ENCODE results near the gene C1orf21. TPM values are rescaled to one million over a fixed set of nuclear protein-coding genes. Genes with fewer than 3 reads are reported as not detected.

Gene C1orf21
- total RNA-seq, 1 donor from 2014 or later, result 3.4 TPM

DNA sequence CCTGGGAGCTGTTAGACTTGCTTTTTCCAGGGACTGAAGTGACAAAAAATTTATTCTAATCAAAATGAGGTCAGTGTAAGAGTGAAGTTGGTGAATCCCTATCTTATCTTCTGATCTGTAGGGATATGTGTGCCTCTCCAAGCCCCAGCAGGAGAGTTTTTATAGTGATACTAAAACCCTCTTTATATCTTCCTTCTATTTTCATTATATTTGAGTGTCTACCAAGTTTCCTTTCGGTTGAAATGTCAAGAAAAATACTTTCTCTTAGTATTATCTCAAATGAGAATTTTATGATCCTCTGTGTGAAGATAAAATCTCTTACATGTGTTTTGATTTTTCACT is 18.9 kb downstream of the C1orf21 start:
- Mint-ChIP-seq H3K4me1 (ENCODE audit: low read depth) (no peaks in the 10 kb centered on the region), H3K4me3 (ENCODE audit: low read depth) (no peak overlapping the region), H3K27me3 (ENCODE audit: low read depth) (peaks cover 10% of the 10 kb centered on the region), H3K27ac (no peak overlapping the region), H3K36me3 (ENCODE audit: low read depth) (no peaks in the 10 kb centered on the region), H3K9me3 (no peaks in the 10 kb centered on the region)
- intact Hi-C loops (cut with micrococcal nuclease), result no loop called here
- DNase-seq (ENCODE audit: low spot score), result no peak

DNA sequence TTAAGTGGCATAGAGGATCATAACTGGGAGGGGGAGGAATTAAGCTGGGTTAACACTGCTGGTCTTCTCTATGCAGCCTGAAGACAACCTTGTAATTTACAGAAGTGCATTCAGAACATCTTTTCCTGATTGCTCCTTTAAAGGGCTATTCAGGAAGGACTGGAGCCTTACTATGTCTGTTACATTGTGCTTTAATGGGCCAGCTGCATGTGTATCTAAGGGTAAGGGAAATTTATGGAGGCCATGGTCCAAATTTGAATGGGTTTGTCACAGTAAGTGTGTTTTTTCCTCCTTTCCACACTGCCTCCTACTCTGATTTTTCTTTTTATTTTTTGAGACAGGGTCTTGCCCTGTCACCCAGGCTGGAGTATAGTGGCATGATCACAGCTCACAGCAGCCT is 19.6 kb downstream of the C1orf21 start:
- H3K27ac Mint-ChIP-seq, result no peak overlapping the region
- DNase-seq (ENCODE audit: low spot score), result no peak
- no peaks in the 10 kb centered on the region for H3K4me1 Mint-ChIP-seq (ENCODE audit: low read depth)
- peaks cover 9% of the 10 kb centered on the region for H3K27me3 Mint-ChIP-seq (ENCODE audit: low read depth)
- intact Hi-C loops (cut with micrococcal nuclease), result no loop called here
- H3K36me3 Mint-ChIP-seq (ENCODE audit: low read depth), result no peaks in the 10 kb centered on the region
- no peak overlapping the region for H3K4me3 Mint-ChIP-seq (ENCODE audit: low read depth)
- H3K9me3 Mint-ChIP-seq, result no peaks in the 10 kb centered on the region

DNA sequence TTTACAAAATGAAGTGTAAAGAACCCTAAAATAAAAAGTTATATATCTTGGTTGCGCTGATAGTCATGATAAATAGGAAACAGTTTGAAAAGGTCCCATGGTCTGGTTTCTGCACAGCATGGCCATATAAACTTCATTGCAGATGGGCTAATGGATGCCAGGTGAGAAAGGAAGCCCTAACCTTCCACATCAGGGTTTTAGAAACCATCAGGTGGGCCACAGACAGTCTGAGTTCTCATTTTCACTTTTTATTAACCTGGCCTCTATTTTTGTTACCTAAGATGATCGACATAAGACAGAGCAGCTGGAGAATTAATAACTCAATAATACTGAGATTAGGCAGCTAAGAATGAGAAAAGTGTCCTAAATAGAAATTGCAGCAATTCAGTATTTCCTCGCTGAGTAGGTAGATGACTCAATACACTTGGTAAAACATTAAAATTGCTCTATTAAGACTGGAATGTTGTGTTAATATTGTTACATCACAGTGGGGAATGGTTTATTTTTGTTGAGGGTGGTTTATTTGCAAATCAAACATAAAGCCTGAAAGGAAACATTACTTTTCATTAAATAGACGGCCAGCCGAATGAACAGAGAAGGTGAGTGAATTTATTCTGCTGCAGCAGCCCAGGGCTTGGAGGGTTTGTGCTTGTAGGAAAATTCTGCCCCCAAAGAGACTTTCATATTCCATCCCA is 21.1 kb downstream of the C1orf21 start:
- no peaks in the 10 kb centered on the region for H3K36me3 Mint-ChIP-seq (ENCODE audit: low read depth)

DNA sequence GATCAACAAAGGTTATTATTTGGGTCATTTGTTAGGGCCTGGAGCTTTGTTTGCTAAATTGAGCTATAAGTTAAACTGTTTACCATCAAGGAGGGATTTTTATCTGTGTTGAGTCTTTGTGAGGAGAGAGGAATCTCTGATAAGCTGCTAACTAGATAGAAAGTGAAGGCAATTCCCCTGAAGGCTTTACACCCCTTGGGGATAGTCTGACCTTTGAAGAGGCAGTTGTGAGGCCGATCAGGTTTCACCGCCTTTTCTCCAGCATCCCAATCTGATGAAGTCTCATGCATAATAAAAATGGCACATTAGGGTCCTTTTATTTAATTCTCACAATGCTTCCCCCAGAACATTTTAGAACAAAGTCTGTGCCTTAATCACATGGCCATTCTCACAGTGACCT is 21.8 kb downstream of the C1orf21 start:
- no peaks in the 10 kb centered on the region for H3K36me3 Mint-ChIP-seq (ENCODE audit: low read depth)
- no peak overlapping the region for H3K27ac Mint-ChIP-seq
- H3K9me3 Mint-ChIP-seq, result no peaks in the 10 kb centered on the region
- H3K4me3 Mint-ChIP-seq (ENCODE audit: low read depth), result no peak overlapping the region
- DNase-seq (ENCODE audit: low spot score), result no peak
- no peaks in the 10 kb centered on the region for H3K4me1 Mint-ChIP-seq (ENCODE audit: low read depth)
- H3K27me3 Mint-ChIP-seq (ENCODE audit: low read depth), result peaks cover 14% of the 10 kb centered on the region
- intact Hi-C loops (cut with micrococcal nuclease), result no loop called here

More for the DNA sequence above, 21.1 kb downstream of the C1orf21 start:
- no peak for DNase-seq (ENCODE audit: low spot score)
- H3K27ac Mint-ChIP-seq, result no peak overlapping the region
- H3K4me1 Mint-ChIP-seq (ENCODE audit: low read depth), result no peaks in the 10 kb centered on the region
- intact Hi-C loops (cut with micrococcal nuclease), result no loop called here
- H3K9me3 Mint-ChIP-seq, result no peaks in the 10 kb centered on the region
- peaks cover 8% of the 10 kb centered on the region for H3K27me3 Mint-ChIP-seq (ENCODE audit: low read depth)
- no peak overlapping the region for H3K4me3 Mint-ChIP-seq (ENCODE audit: low read depth)

DNA sequence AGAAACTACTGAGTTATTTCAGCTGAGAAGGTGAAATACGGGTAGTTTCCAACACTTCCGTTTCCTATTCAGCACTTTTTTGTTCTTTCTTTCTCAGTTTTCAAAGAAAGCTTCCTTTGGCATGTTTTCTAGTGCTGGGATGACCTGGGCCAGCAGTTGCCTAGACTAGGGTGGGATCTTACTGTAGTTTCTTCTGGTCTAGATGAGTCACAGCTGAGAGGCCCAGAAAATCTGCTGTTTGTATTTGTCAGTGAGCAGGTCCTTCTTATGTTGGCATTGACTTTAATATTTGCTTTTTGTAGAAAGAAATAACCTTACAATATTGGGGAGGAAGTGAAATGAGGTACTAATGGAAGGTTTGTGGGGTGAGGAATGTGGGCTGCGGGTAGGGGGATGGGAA is 22.2 kb downstream of the C1orf21 start:
- intact Hi-C loops (cut with micrococcal nuclease), result no loop called here
- Mint-ChIP-seq H3K9me3 (no peaks in the 10 kb centered on the region), H3K27ac (no peak overlapping the region), H3K27me3 (ENCODE audit: low read depth) (peaks cover 16% of the 10 kb centered on the region), H3K36me3 (ENCODE audit: low read depth) (no peaks in the 10 kb centered on the region), H3K4me1 (ENCODE audit: low read depth) (no peaks in the 10 kb centered on the region), H3K4me3 (ENCODE audit: low read depth) (no peak overlapping the region)
- DNase-seq (ENCODE audit: low spot score), result no peak

DNA sequence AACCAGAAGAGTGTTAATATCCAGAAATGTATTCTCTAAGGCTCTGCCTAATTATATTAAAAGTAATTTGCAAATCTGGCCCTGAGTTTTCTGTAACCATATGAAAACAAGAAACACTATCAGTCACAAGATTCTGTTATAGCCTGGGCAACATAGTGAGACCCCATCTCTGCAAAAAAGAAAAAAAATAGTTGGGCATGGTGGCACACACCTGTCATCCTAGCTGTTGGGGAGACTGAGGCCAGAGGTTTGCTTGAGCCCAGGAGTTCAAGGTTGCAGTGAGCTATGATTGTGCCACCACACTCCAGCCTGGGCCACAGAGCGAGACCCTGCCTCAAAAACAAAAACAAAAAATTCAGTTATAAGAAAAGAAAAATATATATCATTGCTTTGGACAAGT is 25.6 kb downstream of the C1orf21 start:
- no peak for DNase-seq (ENCODE audit: low spot score)
- H3K4me3 Mint-ChIP-seq (ENCODE audit: low read depth), result no peak overlapping the region
- no peaks in the 10 kb centered on the region for H3K36me3 Mint-ChIP-seq (ENCODE audit: low read depth)
- intact Hi-C loops (cut with micrococcal nuclease), result no loop called here
- H3K9me3 Mint-ChIP-seq, result no peaks in the 10 kb centered on the region
- H3K27ac Mint-ChIP-seq, result no peak overlapping the region
- no peaks in the 10 kb centered on the region for H3K4me1 Mint-ChIP-seq (ENCODE audit: low read depth)
- H3K27me3 Mint-ChIP-seq (ENCODE audit: low read depth), result peaks cover 23% of the 10 kb centered on the region

DNA sequence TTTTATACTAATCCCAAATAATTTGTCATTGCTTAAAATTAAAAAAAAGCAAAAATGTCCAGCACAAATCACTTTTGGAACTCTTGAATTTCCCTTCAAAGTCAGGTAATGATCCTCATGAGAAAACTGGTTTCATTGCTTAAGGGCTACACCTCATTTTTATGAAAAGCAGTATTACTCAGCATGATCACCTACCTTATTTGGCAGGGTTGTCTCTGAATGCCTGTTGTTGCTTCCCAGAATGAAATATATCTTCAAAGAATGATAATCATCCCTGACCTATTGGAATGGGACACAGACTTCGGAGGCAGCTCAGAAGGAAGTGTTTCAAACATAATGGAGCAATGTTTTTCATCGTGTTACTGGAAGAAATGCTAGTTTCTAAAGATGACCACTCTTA is 29.7 kb downstream of the C1orf21 start:
- Mint-ChIP-seq H3K36me3 (ENCODE audit: low read depth) (no peaks in the 10 kb centered on the region), H3K4me3 (ENCODE audit: low read depth) (no peak overlapping the region), H3K27me3 (ENCODE audit: low read depth) (peaks cover 21% of the 10 kb centered on the region), H3K27ac (no peak overlapping the region), H3K4me1 (ENCODE audit: low read depth) (no peaks in the 10 kb centered on the region), H3K9me3 (no peaks in the 10 kb centered on the region)
- DNase-seq (ENCODE audit: low spot score), result no peak
- intact Hi-C loops (cut with micrococcal nuclease), result no loop called here

DNA sequence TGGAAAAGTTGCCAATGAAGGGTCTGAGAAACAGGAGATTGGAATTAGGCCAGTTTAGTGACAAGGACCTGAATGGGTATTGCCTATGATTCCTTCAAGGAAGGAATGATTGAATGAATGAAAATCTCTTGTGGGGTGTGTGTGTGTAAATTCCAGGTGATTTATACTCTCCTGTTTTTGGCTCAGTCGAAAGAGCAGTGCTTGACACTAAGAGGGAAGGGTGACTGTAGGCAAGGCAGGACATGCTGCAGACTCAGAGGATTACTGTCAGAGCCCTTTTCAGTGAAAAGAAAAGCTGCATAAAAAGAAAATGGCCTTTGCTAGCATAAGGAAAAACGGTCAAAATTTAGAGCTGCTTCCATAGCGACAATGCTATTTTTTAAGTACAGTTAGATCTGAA is 30.1 kb downstream of the C1orf21 start:
- Mint-ChIP-seq H3K4me1 (ENCODE audit: low read depth) (no peaks in the 10 kb centered on the region), H3K4me3 (ENCODE audit: low read depth) (no peak overlapping the region), H3K27ac (no peak overlapping the region), H3K9me3 (no peaks in the 10 kb centered on the region), H3K36me3 (ENCODE audit: low read depth) (no peaks in the 10 kb centered on the region), H3K27me3 (ENCODE audit: low read depth) (peaks cover 21% of the 10 kb centered on the region)
- intact Hi-C loops (cut with micrococcal nuclease), result no loop called here
- no peak for DNase-seq (ENCODE audit: low spot score)

DNA sequence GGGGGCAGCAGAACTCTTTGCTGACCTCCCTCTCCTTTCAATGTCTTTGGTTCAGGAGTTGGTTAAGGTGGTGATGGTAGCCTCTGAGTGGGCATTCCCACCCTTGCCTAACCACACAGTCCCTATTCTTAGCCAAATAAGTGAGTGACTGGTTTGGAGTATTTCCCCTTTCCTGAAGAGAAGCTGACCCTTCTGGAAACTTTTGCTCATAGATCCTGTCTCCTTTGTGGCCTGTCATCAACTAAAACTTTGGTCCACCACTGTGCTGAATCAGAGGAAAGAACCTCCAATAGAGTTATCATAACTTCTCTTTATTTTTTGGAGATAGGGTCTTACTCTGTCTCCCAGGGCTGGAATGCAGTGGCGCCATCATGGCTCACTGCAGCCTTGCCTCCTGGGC is 31.1 kb downstream of the C1orf21 start:
- Mint-ChIP-seq H3K9me3 (no peaks in the 10 kb centered on the region), H3K27me3 (ENCODE audit: low read depth) (peaks cover 20% of the 10 kb centered on the region), H3K27ac (no peak overlapping the region), H3K4me1 (ENCODE audit: low read depth) (no peaks in the 10 kb centered on the region), H3K4me3 (ENCODE audit: low read depth) (no peak overlapping the region), H3K36me3 (ENCODE audit: low read depth) (no peaks in the 10 kb centered on the region)
- intact Hi-C loops (cut with micrococcal nuclease), result no loop called here
- no peak for DNase-seq (ENCODE audit: low spot score)

DNA sequence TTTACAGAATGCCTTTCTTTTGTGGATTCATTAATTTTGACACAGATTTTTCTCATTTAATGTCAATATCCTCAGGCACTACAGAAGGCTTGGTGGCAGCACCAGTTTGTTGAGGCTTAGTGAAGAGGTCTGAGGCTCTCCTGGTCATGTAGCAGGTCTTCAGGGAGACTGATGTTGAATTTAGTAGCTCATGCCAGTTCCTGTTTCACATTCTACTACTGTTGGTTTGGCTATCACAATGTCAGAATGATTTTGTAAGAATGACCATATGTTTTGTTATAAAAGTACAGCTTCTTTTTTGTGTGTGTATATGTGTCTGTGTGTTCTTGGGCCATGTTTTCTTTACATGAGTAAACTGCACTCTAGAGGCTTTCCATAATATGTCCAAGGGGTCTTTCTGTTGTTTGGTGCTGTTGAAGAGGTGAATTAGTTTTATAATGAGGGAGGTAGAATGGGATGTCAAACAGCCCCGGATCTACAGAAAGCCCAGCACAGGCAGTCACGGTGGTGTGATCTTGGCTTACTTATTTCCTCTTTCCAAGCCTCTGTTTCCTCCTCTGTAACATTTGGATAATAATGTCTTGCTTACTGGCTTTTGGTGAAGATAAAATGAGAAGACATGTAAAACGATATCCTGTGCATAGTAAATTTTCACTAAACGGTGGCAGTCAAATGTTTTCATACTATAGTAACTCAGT is 32.0 kb downstream of the C1orf21 start:
- no peaks in the 10 kb centered on the region for H3K4me1 Mint-ChIP-seq (ENCODE audit: low read depth)
- no peak for DNase-seq (ENCODE audit: low spot score)
- H3K27me3 Mint-ChIP-seq (ENCODE audit: low read depth), result peaks cover 13% of the 10 kb centered on the region
- H3K36me3 Mint-ChIP-seq (ENCODE audit: low read depth), result no peaks in the 10 kb centered on the region
- intact Hi-C loops (cut with micrococcal nuclease), result no loop called here
- no peaks in the 10 kb centered on the region for H3K9me3 Mint-ChIP-seq
- H3K27ac Mint-ChIP-seq, result no peak overlapping the region
- H3K4me3 Mint-ChIP-seq (ENCODE audit: low read depth), result no peak overlapping the region

DNA sequence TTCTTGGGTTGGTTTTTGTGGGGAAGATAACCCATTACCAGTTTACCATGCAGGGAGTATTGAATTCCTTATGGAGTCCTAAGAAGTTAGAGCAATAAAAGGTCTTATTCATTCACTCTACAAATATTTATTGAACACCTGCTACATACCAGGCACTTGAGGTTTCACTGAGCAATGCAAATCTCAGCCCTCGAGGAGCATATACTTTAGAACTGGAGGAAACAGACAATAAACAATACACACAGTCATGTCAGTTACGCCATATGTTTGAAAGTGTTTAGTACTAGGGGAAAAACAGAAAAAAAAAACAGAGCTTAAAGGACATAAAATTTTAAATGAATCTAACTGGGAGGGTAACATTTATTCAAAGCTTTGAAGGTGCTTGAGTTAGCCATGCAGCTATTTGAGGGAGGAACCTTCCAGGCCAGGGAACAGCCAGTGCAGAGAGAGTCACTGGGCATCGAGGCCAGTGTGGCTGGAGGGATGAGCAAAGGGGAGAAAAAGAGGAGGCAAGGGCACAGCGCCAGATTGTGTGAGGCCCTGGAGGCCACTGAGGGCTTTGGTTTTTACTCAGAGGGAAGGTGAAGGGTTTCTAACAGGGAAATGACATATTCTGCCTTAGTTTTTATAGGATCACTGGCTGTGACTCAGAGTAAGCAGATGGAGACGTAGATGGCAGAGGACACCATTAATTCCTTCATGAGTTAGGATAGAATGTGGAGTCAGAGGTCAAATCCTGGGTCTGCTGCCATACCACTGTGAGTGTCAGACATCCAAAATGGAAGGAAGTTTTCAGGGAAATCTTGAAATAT is 32.7 kb downstream of the C1orf21 start:
- H3K4me3 Mint-ChIP-seq (ENCODE audit: low read depth), result no peak overlapping the region
- H3K4me1 Mint-ChIP-seq (ENCODE audit: low read depth), result no peaks in the 10 kb centered on the region
- no peaks in the 10 kb centered on the region for H3K9me3 Mint-ChIP-seq
- H3K36me3 Mint-ChIP-seq (ENCODE audit: low read depth), result no peaks in the 10 kb centered on the region
- H3K27me3 Mint-ChIP-seq (ENCODE audit: low read depth), result peaks cover 9% of the 10 kb centered on the region
- no peak overlapping the region for H3K27ac Mint-ChIP-seq
- intact Hi-C loops (cut with micrococcal nuclease), result no loop called here
- DNase-seq (ENCODE audit: low spot score), result no peak

DNA sequence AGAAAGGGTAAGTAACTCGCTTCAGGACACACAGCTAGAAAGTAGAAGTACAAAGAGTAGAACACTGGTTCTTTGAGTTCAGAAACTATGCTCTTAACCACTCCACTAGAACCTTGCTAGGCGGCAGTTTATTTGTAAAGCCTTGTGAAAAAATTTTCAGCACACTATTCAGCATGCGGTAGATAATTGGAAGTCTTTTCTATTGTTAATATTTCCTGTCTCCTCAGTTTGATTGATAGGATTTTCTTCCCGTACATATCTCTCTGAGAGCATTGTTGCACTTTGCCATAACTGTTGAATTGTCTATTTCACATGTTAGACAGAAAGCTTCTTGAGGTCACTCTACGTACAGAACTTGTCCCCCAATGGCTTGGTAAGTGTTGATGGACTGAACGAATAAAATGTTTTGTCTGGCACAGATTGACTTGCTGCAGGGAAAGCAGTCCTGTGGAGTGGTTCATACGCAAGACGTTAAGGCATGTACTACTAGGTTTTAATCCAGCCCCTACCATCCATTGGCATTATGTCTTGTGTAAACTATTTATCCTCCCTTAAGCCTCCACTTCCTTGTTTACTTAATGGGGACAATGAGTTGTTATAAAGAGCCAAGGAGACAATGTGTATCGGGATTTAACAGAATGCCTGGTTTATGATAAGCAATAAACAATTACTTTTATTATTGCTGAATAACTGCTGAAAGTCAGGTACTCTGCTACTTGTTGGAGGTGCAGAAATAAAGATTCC is 35.8 kb downstream of the C1orf21 start:
- Mint-ChIP-seq H3K4me1 (ENCODE audit: low read depth) (no peaks in the 10 kb centered on the region), H3K36me3 (ENCODE audit: low read depth) (no peaks in the 10 kb centered on the region), H3K27me3 (ENCODE audit: low read depth) (peaks cover 2% of the 10 kb centered on the region), H3K9me3 (no peaks in the 10 kb centered on the region), H3K4me3 (ENCODE audit: low read depth) (no peak overlapping the region), H3K27ac (no peak overlapping the region)
- DNase-seq (ENCODE audit: low spot score), result no peak
- intact Hi-C loops (cut with micrococcal nuclease), result no loop called here

All from activated T-helper 2 cell treated with anti-CD3 and anti-CD28 coated beads, Interferon-gamma antibody, Interleukin-2, Interleukin-4, amounts not matched to agents 10 μg/mL and 5 μg/mL and 100 μg/mL, durations not matched to agents 14 hours and 24 hours and 36 hours (primary cell).